Left lung (tissue), 10 donors: ENCODE results near the gene ACADS. TPM values are rescaled to one million over a fixed set of nuclear protein-coding genes. Genes with fewer than 3 reads are reported as not detected.
A peak's percentile ranks its signal among the peaks of the same experiment; 100 is the strongest.
"Not testable (repeated sequence)": the region's sequence is repeated elsewhere in the genome, so short reads cannot be mapped to it uniquely, and the experiment has no call there.

Experiments used
- ATAC-seq: fragments of 200-7000 bp; cut with Tn5 transposase; one replicate; pipeline ENCODE4 v1.9.1; 2020; ENCODE audit warnings: moderate library complexity
- DNase-seq, 4 donors: peaks; one replicate each; pipeline ENCODE4 v3.0.0-alpha.2; 2013 to 2020
- H3K27ac ChIP-seq, 2 donors: fragments of 200-600 bp; sonication (generic) in 1 of 2; one replicate each; pipeline versions ENCODE4 v1.5.0 to v1.8.0; 2020 to 2021
- H3K27me3 ChIP-seq, 2 donors: fragments of 200-600 bp; sonication (generic) in 1 of 2; one replicate each; pipeline versions ENCODE4 v1.5.0 to v1.8.0; 2020 to 2021
- H3K36me3 ChIP-seq, 2 donors: fragments of 200-600 bp; sonication (generic) in 1 of 2; one replicate each; pipeline versions ENCODE4 v1.5.0 to v1.8.0; 2020 to 2021
- H3K4me1 ChIP-seq, 2 donors: fragments of 200-600 bp; one replicate each; pipeline ENCODE4 v1.8.0; 2021
- H3K4me3 ChIP-seq, 2 donors: fragments of 200-600 bp; sonication (generic) in 1 of 2; one replicate each; pipeline versions ENCODE4 v1.5.0 to v1.8.0; 2020 to 2021; ENCODE audit warnings: mild to moderate bottlenecking in 1 of 2
- H3K9me3 ChIP-seq, 2 donors: fragments of 200-600 bp; sonication (generic) in 1 of 2; one replicate each; pipeline versions ENCODE4 v1.5.0 to v1.8.0; 2020 to 2021
- CTCF ChIP-seq, 2 donors: fragments of 200-600 bp; sonication (generic) in 1 of 2; IDR thresholded peaks; one replicate each; pipeline versions ENCODE4 v1.5.0 to v1.8.0; 2021; ENCODE audit warnings: antibody characterized with exemption in 2 of 2
- intact Hi-C, 2 donors: fragments of 100-400 bp; cut with DNase I; formaldehyde crosslinking; loops; one replicate each; pipeline versions ENCODE4 v1.11.2 to v1.14.2; 2022
- polyA plus RNA-seq, 6 donors: library from polyadenylated mRNA; unstranded; fragments of 120-200 nt; gene quantifications; one replicate each; pipeline ENCODE4 v1.2.1, GENCODE V29; 2013; ENCODE audit not compliant: insufficient read length in 6 of 6
- total RNA-seq, 2 donors: library from RNA; stranded (reverse); fragmentation: NEBNext Ultra II Directional; extraction: Animal tissue kit (Norgen Biotek cat#: 25700); gene quantifications; one replicate each; pipeline ENCODE4 v1.2.1, GENCODE V29; 2021
- donor health status: DM: no; HTN: yes; CAD: no.
- donor health status: DM: no; HTN: no; CAD: no.

ACADS gene
- total and polyA plus RNA-seq, 8 donors, result 11.5 to 20.6 (median 14.0) TPM

- TF ChIP-seq CTCF (IDR thresholded peaks at IDR 0.05), result no peak
- Histone ChIP-seq H3K27ac (peak overlapping the region; percentile 26 to 81), H3K36me3 (peaks cover 0 to 62% of the 10 kb centered on the region in 2 donors), H3K4me1 (peaks cover 7 to 43% of the 10 kb centered on the region in 2 donors), H3K9me3 (no peaks in the 10 kb centered on the region), H3K27me3 (no peaks in the 10 kb centered on the region), H3K4me3 (peak overlapping the region; percentile 62 to 76)
- intact Hi-C loops, result no loop called here
- ATAC-seq (no peak), DNase-seq (no peak)
Measured at GRCh38 chr12:120725151-120725658, 421 bp upstream of the ACADS start.

GRCh38 chr12:120726510-120726793 lies 826 bp downstream of the ACADS start:
- TF ChIP-seq CTCF (IDR thresholded peaks at IDR 0.05), result no peak
- intact Hi-C loops, result no loop called here
- peak overlapping the region in 1 of 2 donors; percentile 76 for H3K4me3 ChIP-seq
- no peak for ATAC-seq
- DNase-seq, result no peak
- H3K36me3 ChIP-seq, result peaks cover 0 to 62% of the 10 kb centered on the region in 2 donors
- peaks cover 7 to 31% of the 10 kb centered on the region in 2 donors for H3K4me1 ChIP-seq
- peak overlapping the region in 1 of 2 donors; percentile 81 for H3K27ac ChIP-seq
- H3K27me3 ChIP-seq, result no peaks in the 10 kb centered on the region
- H3K9me3 ChIP-seq, result no peaks in the 10 kb centered on the region

GRCh38 chr12:120726961-120727360 lies 1.3 kb downstream of the ACADS start:
- intact Hi-C loops, result no loop called here
- no peak for TF ChIP-seq CTCF (IDR thresholded peaks at IDR 0.05)
- no peak for DNase-seq
- Histone ChIP-seq H3K36me3 (peaks cover 0 to 56% of the 10 kb centered on the region in 2 donors), H3K27me3 (no peaks in the 10 kb centered on the region), H3K4me3 (no peak overlapping the region), H3K4me1 (peaks cover 7 to 30% of the 10 kb centered on the region in 2 donors), H3K27ac (no peak overlapping the region), H3K9me3 (no peaks in the 10 kb centered on the region)
- no peak for ATAC-seq

DNA sequence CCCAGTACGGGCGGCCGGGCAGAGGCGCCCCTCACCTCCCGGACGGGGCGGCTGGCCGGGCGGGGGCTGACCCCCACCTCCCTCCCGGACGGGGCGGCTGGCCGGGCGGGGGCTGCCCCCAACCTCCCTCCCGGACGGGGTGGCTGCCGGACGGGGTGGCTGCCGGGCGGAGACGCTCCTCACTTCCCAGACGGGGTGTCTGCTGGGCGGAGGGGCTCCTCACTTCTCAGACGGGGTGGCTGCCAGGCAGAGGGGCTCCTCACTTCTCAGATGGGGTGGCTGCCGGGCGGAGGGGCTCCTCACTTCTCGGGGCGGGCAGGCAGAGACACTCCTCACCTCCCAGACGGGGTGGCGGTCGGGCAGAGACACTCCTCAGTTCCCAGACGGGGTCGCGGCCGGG lies 6.6 kb downstream of the ACADS start:
- H3K9me3 ChIP-seq, H3K27me3 ChIP-seq, intact Hi-C loops, H3K4me3 ChIP-seq, ATAC-seq, DNase-seq, H3K27ac ChIP-seq, H3K4me1 ChIP-seq: not testable (repeated sequence)
- H3K36me3 ChIP-seq, result peaks cover 0 to 40% of the 10 kb centered on the region in 2 donors

GRCh38 chr12:120733574-120733973 lies 7.9 kb downstream of the ACADS start:
- Histone ChIP-seq H3K27ac (no peak overlapping the region), H3K4me3 (no peak overlapping the region), H3K27me3 (no peaks in the 10 kb centered on the region), H3K9me3 (no peaks in the 10 kb centered on the region), H3K36me3 (peaks cover 0 to 40% of the 10 kb centered on the region in 2 donors), H3K4me1 (no peaks in the 10 kb centered on the region)
- TF ChIP-seq CTCF (IDR thresholded peaks at IDR 0.05), result no peak
- DNase-seq, result no peak
- no peak for ATAC-seq
- intact Hi-C loops, result no loop called here

GRCh38 chr12:120734210-120734609 lies 8.6 kb downstream of the ACADS start:
- TF ChIP-seq CTCF (IDR thresholded peaks at IDR 0.05), result no peak
- H3K9me3 ChIP-seq, result no peaks in the 10 kb centered on the region
- no peak for ATAC-seq
- H3K4me1 ChIP-seq, result no peaks in the 10 kb centered on the region
- no peak for DNase-seq
- no peaks in the 10 kb centered on the region for H3K27me3 ChIP-seq
- H3K4me3 ChIP-seq, result no peak overlapping the region
- H3K27ac ChIP-seq, result no peak overlapping the region
- intact Hi-C loops, result no loop called here
- H3K36me3 ChIP-seq, result peaks cover 0 to 44% of the 10 kb centered on the region in 2 donors
